ENCODE measurements around the gene CR1L. TPM values are rescaled to one million over a fixed set of nuclear protein-coding genes. Genes with fewer than 3 reads are reported as not detected.
"Not testable (repeated sequence)": the region's sequence is repeated elsewhere in the genome, so short reads cannot be mapped to it uniquely, and the experiment has no call there.

CR1L gene
- total RNA-seq, 1 experiment from 2014 or later, result not detected

GRCh38 chr1:207754974-207755700, 110.2 kb downstream of the CR1L start:
- in situ Hi-C loops (cut with HindIII; ENCODE audit: low sequenced_read_pairs), result no loop called here

GRCh38 chr1:207755846-207756693, 111.1 kb downstream of the CR1L start:
- in situ Hi-C loops (cut with HindIII; ENCODE audit: low sequenced_read_pairs), result no loop called here
- DNase-seq (ENCODE audit: low spot score), result no peak

More at GRCh38 chr1:207754974-207755700, 110.2 kb downstream of the CR1L start:
- DNase-seq (ENCODE audit: low spot score), result no peak

DNA sequence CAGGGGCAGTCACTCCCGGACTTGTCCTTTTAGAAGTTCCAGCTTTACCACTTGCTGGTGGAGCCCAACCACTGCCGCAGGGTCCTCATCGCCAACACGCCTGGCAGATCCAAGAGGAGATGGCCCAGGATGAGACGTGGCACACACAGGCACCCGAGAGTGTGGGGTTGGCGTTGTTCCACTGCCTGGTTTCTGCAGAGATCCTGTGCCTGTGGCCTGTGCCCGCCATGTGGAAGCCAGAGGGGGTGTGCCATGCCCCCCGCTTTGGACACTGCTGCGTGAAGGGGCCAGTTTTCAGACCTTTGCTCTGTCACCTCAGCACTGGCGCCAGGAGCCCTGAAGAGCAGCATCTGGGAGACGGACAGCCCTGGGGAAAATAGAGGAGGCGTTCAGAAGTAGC, 117.7 kb downstream of the CR1L start:
- no peak for DNase-seq (ENCODE audit: low spot score)
- in situ Hi-C loops (cut with HindIII; ENCODE audit: low sequenced_read_pairs), result no loop called here

GRCh38 chr1:207763091-207763490, 118.2 kb downstream of the CR1L start:
- DNase-seq (ENCODE audit: low spot score), result no peak
- in situ Hi-C loops (cut with HindIII; ENCODE audit: low sequenced_read_pairs), result no loop called here

GRCh38 chr1:207763972-207764371, 119.0 kb downstream of the CR1L start:
- no peak for DNase-seq (ENCODE audit: low spot score)
- in situ Hi-C loops (cut with HindIII; ENCODE audit: low sequenced_read_pairs), result no loop called here

- DNase-seq (ENCODE audit: low spot score), result no peak
These were observed 121.6 kb downstream of the CR1L start for GRCh38 chr1:207766569-207766968.

DNA sequence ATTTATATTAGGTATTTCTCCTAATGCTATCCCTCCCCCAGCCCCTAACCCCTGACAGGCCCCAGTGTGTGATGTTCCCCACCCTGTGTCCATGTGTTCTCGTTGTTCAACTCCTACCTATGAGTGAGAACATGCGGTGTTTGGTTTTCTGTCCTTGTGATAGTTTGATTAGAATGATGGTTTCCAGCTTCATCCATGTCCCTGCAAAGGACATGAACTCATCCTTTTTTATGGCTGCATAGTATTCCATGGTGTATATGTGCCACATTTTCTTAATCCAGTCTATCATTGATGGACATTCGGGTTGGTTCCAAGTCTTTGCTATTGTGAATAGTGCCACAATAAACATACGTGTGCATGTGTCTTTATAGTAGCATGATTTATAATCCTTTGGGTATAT, 125.6 kb downstream of the CR1L start:
- in situ Hi-C loops (cut with HindIII; ENCODE audit: low sequenced_read_pairs), result not testable (repeated sequence)

More at GRCh38 chr1:207766569-207766968, 121.6 kb downstream of the CR1L start:
- in situ Hi-C loops (cut with HindIII; ENCODE audit: low sequenced_read_pairs), result no loop called here

More for the DNA sequence above, 125.6 kb downstream of the CR1L start:
- DNase-seq (ENCODE audit: low spot score), result not testable (repeated sequence)

Other genes starting within 250 kb of the CR1L start
- not detected in 2 replicates for gene CR2, start 190.8 kb upstream of the CR1L start, total RNA-seq (2014; rRNA removed; shearing (Covaris generic))
- gene CR1, start 149.0 kb upstream of the CR1L start, total RNA-seq (2014; rRNA removed; shearing (Covaris generic)), result not detected in 2 replicates
- 48.7 and 54.9 TPM in 2 replicates for gene CD46, start 106.9 kb downstream of the CR1L start, total RNA-seq (2014; rRNA removed; shearing (Covaris generic))

Measured in G401 (cell line).